Measurements from ENCODE around the gene USHBP1.

DNA sequence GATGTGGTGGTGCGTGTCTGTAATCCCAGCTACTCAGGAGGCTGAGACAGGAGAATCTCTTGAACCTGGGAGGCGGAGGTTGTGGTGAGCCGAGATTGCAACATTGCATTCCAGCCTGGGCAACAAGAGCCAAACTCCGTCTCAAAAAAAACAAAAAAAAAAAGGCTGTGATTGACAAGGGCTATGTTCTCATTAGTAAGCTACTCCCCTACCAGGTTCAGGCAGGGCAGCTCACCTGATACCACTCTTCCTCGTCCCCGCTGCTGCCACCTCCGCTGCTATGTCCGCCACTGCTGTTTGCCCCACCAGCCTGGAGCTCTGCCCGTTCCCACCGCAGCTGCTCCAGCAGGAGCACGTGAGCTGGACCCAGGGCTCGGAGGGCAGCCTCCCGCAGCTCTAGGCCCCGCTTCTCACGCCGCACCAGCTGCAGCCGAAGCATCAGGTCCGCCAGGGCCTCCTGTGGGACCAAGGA is 9.4 kb downstream of the USHBP1 start:
- TF ChIP-seq, protein P1, sequence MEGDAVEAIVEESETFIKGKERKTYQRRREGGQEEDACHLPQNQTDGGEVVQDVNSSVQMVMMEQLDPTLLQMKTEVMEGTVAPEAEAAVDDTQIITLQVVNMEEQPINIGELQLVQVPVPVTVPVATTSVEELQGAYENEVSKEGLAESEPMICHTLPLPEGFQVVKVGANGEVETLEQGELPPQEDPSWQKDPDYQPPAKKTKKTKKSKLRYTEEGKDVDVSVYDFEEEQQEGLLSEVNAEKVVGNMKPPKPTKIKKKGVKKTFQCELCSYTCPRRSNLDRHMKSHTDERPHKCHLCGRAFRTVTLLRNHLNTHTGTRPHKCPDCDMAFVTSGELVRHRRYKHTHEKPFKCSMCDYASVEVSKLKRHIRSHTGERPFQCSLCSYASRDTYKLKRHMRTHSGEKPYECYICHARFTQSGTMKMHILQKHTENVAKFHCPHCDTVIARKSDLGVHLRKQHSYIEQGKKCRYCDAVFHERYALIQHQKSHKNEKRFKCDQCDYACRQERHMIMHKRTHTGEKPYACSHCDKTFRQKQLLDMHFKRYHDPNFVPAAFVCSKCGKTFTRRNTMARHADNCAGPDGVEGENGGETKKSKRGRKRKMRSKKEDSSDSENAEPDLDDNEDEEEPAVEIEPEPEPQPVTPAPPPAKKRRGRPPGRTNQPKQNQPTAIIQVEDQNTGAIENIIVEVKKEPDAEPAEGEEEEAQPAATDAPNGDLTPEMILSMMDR (IDR thresholded peaks at IDR 0.05; ENCODE audit: borderline replicate concordance, extremely low read depth, low read length, poor library complexity, severe bottlenecking): no peak
- no peak for TF ChIP-seq EZH2 (IDR thresholded peaks at IDR 0.05; ENCODE audit: borderline replicate concordance, low read depth, low read length, severe bottlenecking)
